ENCODE results near the gene CIDEA. TPM values are rescaled to one million over a fixed set of nuclear protein-coding genes. Genes with fewer than 3 reads are reported as not detected.
A peak's percentile ranks its signal among the peaks of the same experiment; 100 is the strongest.

CIDEA gene
- total RNA-seq, 1 donor from 2014 or later: 0.53 TPM

GRCh38 chr18:12287684-12288402 lies 33.7 kb downstream of the CIDEA start:
- peak overlapping the region; percentile 56 for H3K4me3 ChIP-seq (ENCODE audit: low read depth, low read length)
- no peaks in the 10 kb centered on the region for H3K27me3 ChIP-seq (ENCODE audit: control insufficient read depth, insufficient read depth, low read length)
- peak; percentile 50 for FAIRE-seq
- H3K36me3 ChIP-seq (ENCODE audit: control insufficient read depth, insufficient read depth, low read length): no peaks in the 10 kb centered on the region
- DNase-seq (ENCODE audit: low read depth): peak; percentile 93
- TF ChIP-seq, protein P1, sequence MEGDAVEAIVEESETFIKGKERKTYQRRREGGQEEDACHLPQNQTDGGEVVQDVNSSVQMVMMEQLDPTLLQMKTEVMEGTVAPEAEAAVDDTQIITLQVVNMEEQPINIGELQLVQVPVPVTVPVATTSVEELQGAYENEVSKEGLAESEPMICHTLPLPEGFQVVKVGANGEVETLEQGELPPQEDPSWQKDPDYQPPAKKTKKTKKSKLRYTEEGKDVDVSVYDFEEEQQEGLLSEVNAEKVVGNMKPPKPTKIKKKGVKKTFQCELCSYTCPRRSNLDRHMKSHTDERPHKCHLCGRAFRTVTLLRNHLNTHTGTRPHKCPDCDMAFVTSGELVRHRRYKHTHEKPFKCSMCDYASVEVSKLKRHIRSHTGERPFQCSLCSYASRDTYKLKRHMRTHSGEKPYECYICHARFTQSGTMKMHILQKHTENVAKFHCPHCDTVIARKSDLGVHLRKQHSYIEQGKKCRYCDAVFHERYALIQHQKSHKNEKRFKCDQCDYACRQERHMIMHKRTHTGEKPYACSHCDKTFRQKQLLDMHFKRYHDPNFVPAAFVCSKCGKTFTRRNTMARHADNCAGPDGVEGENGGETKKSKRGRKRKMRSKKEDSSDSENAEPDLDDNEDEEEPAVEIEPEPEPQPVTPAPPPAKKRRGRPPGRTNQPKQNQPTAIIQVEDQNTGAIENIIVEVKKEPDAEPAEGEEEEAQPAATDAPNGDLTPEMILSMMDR (IDR thresholded peaks at IDR 0.05; ENCODE audit: insufficient read depth, low read length, severe bottlenecking): no peak

DNA sequence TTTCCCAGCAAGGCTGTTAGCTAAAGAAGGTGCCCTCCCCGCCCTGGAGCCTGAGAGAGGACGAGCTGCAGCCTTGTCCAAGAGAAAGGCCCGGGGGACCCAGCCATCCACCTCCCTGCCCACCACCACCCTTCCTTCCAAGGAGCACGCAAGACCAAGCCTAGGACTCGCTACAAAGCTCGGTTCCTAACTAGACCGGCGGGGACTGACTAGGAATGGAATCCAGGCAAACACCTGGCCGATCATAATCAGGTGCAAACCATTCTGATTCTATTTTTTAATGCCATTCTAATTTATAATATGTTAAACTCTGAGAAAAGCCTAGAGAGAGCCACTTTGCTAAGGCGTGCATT lies 34.2 kb downstream of the CIDEA start:
- H3K4me3 ChIP-seq (ENCODE audit: low read depth, low read length): peak overlapping the region; percentile 56
- DNase-seq (ENCODE audit: low read depth) (no peak), FAIRE-seq (no peak)

GRCh38 chr18:12290086-12290485 lies 35.9 kb downstream of the CIDEA start:
- Histone ChIP-seq H3K27me3 (ENCODE audit: control insufficient read depth, insufficient read depth, low read length) (no peaks in the 10 kb centered on the region), H3K36me3 (ENCODE audit: control insufficient read depth, insufficient read depth, low read length) (no peaks in the 10 kb centered on the region), H3K4me3 (ENCODE audit: low read depth, low read length) (no peak overlapping the region)
- FAIRE-seq (no peak), DNase-seq (ENCODE audit: low read depth) (no peak)
- TF ChIP-seq, protein P1 (IDR thresholded peaks at IDR 0.05; ENCODE audit: insufficient read depth, low read length, severe bottlenecking): no peak

More for the DNA sequence above, 34.2 kb downstream of the CIDEA start:
- H3K36me3 ChIP-seq (ENCODE audit: control insufficient read depth, insufficient read depth, low read length): no peaks in the 10 kb centered on the region
- H3K27me3 ChIP-seq (ENCODE audit: control insufficient read depth, insufficient read depth, low read length): no peaks in the 10 kb centered on the region
- TF ChIP-seq, protein P1 (IDR thresholded peaks at IDR 0.05; ENCODE audit: insufficient read depth, low read length, severe bottlenecking): no peak

DNA sequence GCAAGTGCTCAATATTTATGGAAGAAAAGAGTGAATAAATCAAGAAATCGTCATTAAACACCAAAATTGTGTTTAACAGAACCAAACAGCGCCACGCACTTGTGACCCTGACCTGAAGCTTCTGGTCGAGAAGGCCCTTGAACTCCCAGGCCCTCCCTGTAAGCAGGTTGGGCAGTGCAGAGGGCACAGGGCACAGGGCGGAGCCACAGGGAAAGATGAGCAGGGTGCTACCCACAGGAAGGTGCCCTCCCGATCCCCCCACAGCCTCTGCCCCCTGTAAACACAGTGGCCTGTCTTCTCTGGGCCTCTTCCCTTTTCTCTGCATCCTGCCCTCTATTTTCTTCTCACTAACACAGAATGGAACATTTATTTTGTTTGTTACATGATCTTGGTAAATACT lies 37.0 kb downstream of the CIDEA start:
- FAIRE-seq (no peak), DNase-seq (ENCODE audit: low read depth) (no peak)
- TF ChIP-seq, protein P1 (IDR thresholded peaks at IDR 0.05; ENCODE audit: insufficient read depth, low read length, severe bottlenecking): no peak
- H3K4me3 ChIP-seq (ENCODE audit: low read depth, low read length): no peak overlapping the region
- H3K27me3 ChIP-seq (ENCODE audit: control insufficient read depth, insufficient read depth, low read length): no peaks in the 10 kb centered on the region
- H3K36me3 ChIP-seq (ENCODE audit: control insufficient read depth, insufficient read depth, low read length): no peaks in the 10 kb centered on the region

GRCh38 chr18:12291690-12292089 lies 37.5 kb downstream of the CIDEA start:
- DNase-seq (ENCODE audit: low read depth): no peak
- TF ChIP-seq, protein P1 (IDR thresholded peaks at IDR 0.05; ENCODE audit: insufficient read depth, low read length, severe bottlenecking): no peak
- no peak for FAIRE-seq
- Histone ChIP-seq H3K4me3 (ENCODE audit: low read depth, low read length) (no peak overlapping the region), H3K36me3 (ENCODE audit: control insufficient read depth, insufficient read depth, low read length) (no peaks in the 10 kb centered on the region), H3K27me3 (ENCODE audit: control insufficient read depth, insufficient read depth, low read length) (no peaks in the 10 kb centered on the region)

DNA sequence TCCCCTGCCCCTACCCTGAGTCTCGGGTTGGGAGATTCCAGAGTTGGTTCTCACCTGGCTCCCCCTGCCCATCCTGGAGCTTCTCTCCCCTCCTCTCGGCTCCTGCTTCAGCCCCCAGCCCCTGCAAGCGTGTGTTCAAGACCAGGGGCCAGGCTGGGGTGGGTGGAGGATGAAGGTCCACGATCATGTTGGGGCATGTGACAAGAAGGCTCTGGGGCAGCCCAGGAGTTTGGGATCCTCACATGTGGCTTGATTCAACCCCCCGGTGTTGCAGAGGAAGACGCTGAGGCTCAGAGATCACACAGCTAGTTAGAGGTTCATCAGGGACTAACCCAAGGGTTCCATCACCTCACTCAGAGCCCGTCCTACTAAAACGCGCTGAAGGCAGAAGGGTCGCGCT lies 39.7 kb downstream of the CIDEA start:
- TF ChIP-seq, protein P1 (IDR thresholded peaks at IDR 0.05; ENCODE audit: insufficient read depth, low read length, severe bottlenecking): no peak
- Histone ChIP-seq H3K36me3 (ENCODE audit: control insufficient read depth, insufficient read depth, low read length) (no peaks in the 10 kb centered on the region), H3K4me3 (ENCODE audit: low read depth, low read length) (no peak overlapping the region), H3K27me3 (ENCODE audit: control insufficient read depth, insufficient read depth, low read length) (no peaks in the 10 kb centered on the region)
- DNase-seq (ENCODE audit: low read depth): no peak
- no peak for FAIRE-seq
